Activated CD4-positive, alpha-beta T cell treated with anti-CD3 and anti-CD28 coated beads, Interleukin-2, amount 50 U/mL, for 1 hour (primary cell): Measurements from ENCODE around the gene RBPJL.

Experiments used
- DNase-seq: peaks from one replicate; pipeline ENCODE4 v3.0.0-alpha.2; 2020

Gene RBPJL

GRCh38 chr20:45306431-45306982 lies at the start of gene RBPJL:
RBPJL (plus strand) TSS chr20:45306840; CDS start chr20:45306923, 83 bp downstream.
- DNase-seq = peak; percentile 38

- no peak for DNase-seq
These were observed 49.5 kb upstream of the RBPJL start for GRCh38 chr20:45257161-45257560.

- no peak for DNase-seq
These were observed 48.9 kb upstream of the RBPJL start for GRCh38 chr20:45257711-45258110.

GRCh38 chr20:45258259-45258658 lies 48.4 kb upstream of the RBPJL start:
- no peak for DNase-seq

- DNase-seq = no peak
These were observed 48.0 kb upstream of the RBPJL start for GRCh38 chr20:45258664-45259063.

- DNase-seq = no peak
These were observed 42.9 kb upstream of the RBPJL start for GRCh38 chr20:45263556-45264266.

- DNase-seq = no peak
These were observed 39.7 kb upstream of the RBPJL start for GRCh38 chr20:45266977-45267376.

GRCh38 chr20:45268531-45268930 lies 38.1 kb upstream of the RBPJL start:
- no peak for DNase-seq

- DNase-seq = no peak
These were observed 37.6 kb upstream of the RBPJL start for GRCh38 chr20:45269056-45269455.

GRCh38 chr20:45269754-45270270 lies 36.8 kb upstream of the RBPJL start:
- no peak for DNase-seq

GRCh38 chr20:45275338-45275737 lies 31.3 kb upstream of the RBPJL start:
- DNase-seq = no peak

GRCh38 chr20:45279992-45280391 lies 26.6 kb upstream of the RBPJL start:
- no peak for DNase-seq

- no peak for DNase-seq
These were observed 23.7 kb upstream of the RBPJL start for GRCh38 chr20:45282700-45283550.

GRCh38 chr20:45283551-45284057 lies 23.0 kb upstream of the RBPJL start:
- DNase-seq = no peak

- no peak for DNase-seq
These were observed 18.3 kb upstream of the RBPJL start for GRCh38 chr20:45288376-45288775.

GRCh38 chr20:45288860-45289259 lies 17.8 kb upstream of the RBPJL start:
- DNase-seq = no peak

GRCh38 chr20:45289942-45290676 lies 16.5 kb upstream of the RBPJL start:
- DNase-seq = no peak

- peak; percentile 63 for DNase-seq
These were observed 15.8 kb upstream of the RBPJL start for GRCh38 chr20:45290677-45291355.

GRCh38 chr20:45291526-45291925 lies 15.1 kb upstream of the RBPJL start:
- no peak for DNase-seq

- DNase-seq = no peak
These were observed 14.3 kb upstream of the RBPJL start for GRCh38 chr20:45292343-45292742.

- peak; percentile 78 for DNase-seq
These were observed 13.3 kb upstream of the RBPJL start for GRCh38 chr20:45293041-45294002.
